HepG2 (cell line): ENCODE data around the gene STN1.

Experiments used
- ATF3 ChIP-seq: sonication (generic); formaldehyde crosslinking; IDR thresholded peaks from 2 replicates; pipeline ENCODE4 v1.4.0; 2020; ENCODE audit warnings: missing genetic modification reagents
- GABPA ChIP-seq, 2 experiments: IDR thresholded peaks; 2 replicates each; pipeline ENCODE4 v1.6.1; 2011 to 2016; ENCODE audit warnings: low read depth in 2 of 2, low read length in 1 of 2, missing biosample characterization in 1 of 2, missing genetic modification characterization in 1 of 2

GRCh38 chr10:103929381-103929921 is 11.5 kb upstream of the STN1 start:
- TF ChIP-seq GABPA (IDR thresholded peaks at IDR 0.05; ENCODE audit: low read depth, low read length) (no peak), GABPA (CRISPR knock-in tag; IDR thresholded peaks at IDR 0.05; ENCODE audit: low read depth) (no peak), ATF3 (CRISPR knock-in tag) (no peak)
